ENCODE results near the gene MLEC. TPM values are rescaled to one million over a fixed set of nuclear protein-coding genes. Genes with fewer than 3 reads are reported as not detected.
A peak's percentile ranks its signal among the peaks of the same experiment; 100 is the strongest.

Gene MLEC
- total RNA-seq, 1 donor from 2014 or later = 172 TPM

DNA sequence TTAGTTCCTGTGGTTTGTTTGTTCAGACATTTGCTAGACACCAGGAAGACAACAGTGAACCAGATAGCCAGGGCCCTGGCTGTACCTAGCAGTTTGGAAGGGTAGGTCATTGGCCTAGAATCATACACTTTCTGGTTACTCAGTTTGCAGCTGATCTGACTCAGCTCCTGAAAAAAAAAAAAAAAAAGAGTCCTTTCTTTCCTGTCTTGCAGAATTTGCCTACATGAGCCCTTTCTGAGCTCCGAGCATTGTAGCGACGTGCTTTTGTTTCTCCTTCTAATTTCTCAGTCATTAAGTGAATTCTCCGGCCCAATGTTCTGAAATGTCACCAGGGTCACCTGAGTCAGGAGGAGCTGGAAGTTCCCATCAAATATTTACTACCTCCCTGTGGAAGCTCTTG, 44.1 kb upstream of the MLEC start:
- peaks cover 76% of the 10 kb centered on the region for H3K27me3 Mint-ChIP-seq
- TF ChIP-seq, protein P1, sequence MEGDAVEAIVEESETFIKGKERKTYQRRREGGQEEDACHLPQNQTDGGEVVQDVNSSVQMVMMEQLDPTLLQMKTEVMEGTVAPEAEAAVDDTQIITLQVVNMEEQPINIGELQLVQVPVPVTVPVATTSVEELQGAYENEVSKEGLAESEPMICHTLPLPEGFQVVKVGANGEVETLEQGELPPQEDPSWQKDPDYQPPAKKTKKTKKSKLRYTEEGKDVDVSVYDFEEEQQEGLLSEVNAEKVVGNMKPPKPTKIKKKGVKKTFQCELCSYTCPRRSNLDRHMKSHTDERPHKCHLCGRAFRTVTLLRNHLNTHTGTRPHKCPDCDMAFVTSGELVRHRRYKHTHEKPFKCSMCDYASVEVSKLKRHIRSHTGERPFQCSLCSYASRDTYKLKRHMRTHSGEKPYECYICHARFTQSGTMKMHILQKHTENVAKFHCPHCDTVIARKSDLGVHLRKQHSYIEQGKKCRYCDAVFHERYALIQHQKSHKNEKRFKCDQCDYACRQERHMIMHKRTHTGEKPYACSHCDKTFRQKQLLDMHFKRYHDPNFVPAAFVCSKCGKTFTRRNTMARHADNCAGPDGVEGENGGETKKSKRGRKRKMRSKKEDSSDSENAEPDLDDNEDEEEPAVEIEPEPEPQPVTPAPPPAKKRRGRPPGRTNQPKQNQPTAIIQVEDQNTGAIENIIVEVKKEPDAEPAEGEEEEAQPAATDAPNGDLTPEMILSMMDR (conservative IDR thresholded peaks at IDR 0.05) = no peak
- peak overlapping the region; percentile 59 for H3K4me3 Mint-ChIP-seq
- H3K4me1 Mint-ChIP-seq (ENCODE audit: unreplicated experiment) = peaks cover 14% of the 10 kb centered on the region
- H3K9me3 Mint-ChIP-seq = no peaks in the 10 kb centered on the region
- H3K36me3 Mint-ChIP-seq = no peaks in the 10 kb centered on the region
- H3K27ac Mint-ChIP-seq = no peak overlapping the region
- no peak for DNase-seq (ENCODE audit: extremely low spot score, unreplicated experiment)

- Mint-ChIP-seq H3K36me3 (no peaks in the 10 kb centered on the region), H3K4me1 (ENCODE audit: unreplicated experiment) (peaks cover 18% of the 10 kb centered on the region), H3K27ac (no peak overlapping the region), H3K27me3 (peaks cover 76% of the 10 kb centered on the region), H3K9me3 (no peaks in the 10 kb centered on the region), H3K4me3 (no peak overlapping the region)
- no peak for DNase-seq (ENCODE audit: extremely low spot score, unreplicated experiment)
- TF ChIP-seq, protein P1 (conservative IDR thresholded peaks at IDR 0.05) = no peak
These were observed 43.4 kb upstream of the MLEC start for GRCh38 chr12:120643574-120643973.

DNA sequence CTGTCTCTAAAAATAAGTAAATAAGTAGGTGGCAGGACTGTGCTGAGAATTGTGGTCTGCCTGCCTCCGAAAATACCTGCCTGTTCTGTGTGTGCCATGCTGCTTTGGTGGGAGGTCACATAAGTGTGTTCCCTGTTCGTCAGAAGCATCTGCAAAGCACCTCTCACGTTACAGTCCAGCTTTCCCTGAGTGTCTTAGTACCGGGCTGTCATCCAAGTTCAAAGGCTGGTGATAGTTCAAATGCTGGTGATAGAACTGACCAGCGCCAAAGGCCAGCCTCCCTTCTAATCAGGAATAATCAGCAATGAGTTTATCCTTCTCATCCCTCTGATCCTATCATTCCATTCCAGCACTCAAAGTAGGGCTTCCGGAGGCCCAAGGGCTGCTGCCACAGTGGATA, 40.9 kb upstream of the MLEC start:
- H3K27me3 Mint-ChIP-seq = peaks cover 84% of the 10 kb centered on the region
- H3K4me3 Mint-ChIP-seq = no peak overlapping the region
- H3K27ac Mint-ChIP-seq = no peak overlapping the region
- H3K36me3 Mint-ChIP-seq = no peaks in the 10 kb centered on the region
- no peaks in the 10 kb centered on the region for H3K9me3 Mint-ChIP-seq
- TF ChIP-seq, protein P1 (conservative IDR thresholded peaks at IDR 0.05) = no peak
- peaks cover 35% of the 10 kb centered on the region for H3K4me1 Mint-ChIP-seq (ENCODE audit: unreplicated experiment)
- no peak for DNase-seq (ENCODE audit: extremely low spot score, unreplicated experiment)

- Mint-ChIP-seq H3K27me3 (peaks cover 85% of the 10 kb centered on the region), H3K9me3 (no peaks in the 10 kb centered on the region), H3K27ac (no peak overlapping the region), H3K4me1 (ENCODE audit: unreplicated experiment) (peaks cover 38% of the 10 kb centered on the region), H3K36me3 (no peaks in the 10 kb centered on the region), H3K4me3 (peak overlapping the region; percentile 20)
- TF ChIP-seq, protein P1 (conservative IDR thresholded peaks at IDR 0.05) = no peak
- no peak for DNase-seq (ENCODE audit: extremely low spot score, unreplicated experiment)
These were observed 39.6 kb upstream of the MLEC start for GRCh38 chr12:120647375-120647755.

DNA sequence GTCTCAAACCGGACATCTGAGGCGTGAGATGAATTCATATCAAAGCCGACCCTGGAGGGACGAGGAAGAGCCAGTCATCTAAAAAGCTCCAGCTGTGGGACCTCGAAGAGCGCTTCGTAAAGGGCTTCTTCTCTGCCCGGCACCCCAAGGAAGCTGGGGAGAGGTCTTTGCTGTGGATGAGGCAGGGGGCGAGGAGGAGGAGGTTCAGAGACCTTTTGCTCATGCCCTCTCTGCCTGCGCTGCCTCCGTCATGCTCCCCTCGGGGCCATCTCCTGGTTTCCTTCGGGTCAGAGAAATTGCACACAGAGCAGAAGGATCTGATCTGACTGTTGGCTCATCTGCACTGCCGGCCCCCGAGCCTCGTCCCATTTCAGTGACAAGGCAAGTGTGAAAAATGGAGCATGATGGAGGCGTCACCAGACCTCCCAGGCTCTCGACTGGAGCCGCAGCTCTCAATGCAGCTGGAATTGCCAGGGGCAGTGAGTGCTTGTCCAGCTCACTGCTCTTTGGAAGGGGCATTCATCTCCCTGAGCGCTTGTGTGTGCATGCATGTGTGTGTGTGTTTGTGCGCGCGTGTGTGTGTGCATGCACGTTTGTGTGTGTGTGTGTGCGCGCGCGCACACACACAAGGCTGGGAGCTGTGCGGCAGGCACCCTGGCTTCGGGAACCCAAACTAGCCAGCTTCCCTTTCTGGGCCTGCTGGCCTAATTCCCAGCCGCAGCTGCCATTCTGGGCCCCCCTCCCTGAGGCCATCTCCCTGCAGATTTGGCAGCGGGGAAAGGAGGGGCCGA, 37.3 kb upstream of the MLEC start:
- Mint-ChIP-seq H3K27me3 (peaks cover 70% of the 10 kb centered on the region), H3K9me3 (no peaks in the 10 kb centered on the region), H3K27ac (peak overlapping the region; percentile 53), H3K4me3 (peak overlapping the region; percentile 82), H3K36me3 (no peaks in the 10 kb centered on the region), H3K4me1 (ENCODE audit: unreplicated experiment) (peaks cover 47% of the 10 kb centered on the region)
- TF ChIP-seq, protein P1 (conservative IDR thresholded peaks at IDR 0.05) = peak; percentile 52
- no peak for DNase-seq (ENCODE audit: extremely low spot score, unreplicated experiment)
